HT-29 (cell line): ENCODE measurements around the gene ANKRD65. TPM values are rescaled to one million over a fixed set of nuclear protein-coding genes. Genes with fewer than 3 reads are reported as not detected.
"Not testable (repeated sequence)": the region's sequence is repeated elsewhere in the genome, so short reads cannot be mapped to it uniquely, and the experiment has no call there.

Experiments used
- DNase-seq: peaks from one replicate; pipeline ENCODE4 v3.0.0-alpha.2; 2015; ENCODE audit warnings: low spot score
- total RNA-seq: library from RNA; depleted of rRNA; stranded (reverse); fragments of >200 nt; shearing (Covaris generic); gene quantifications from 2 replicates; pipeline ENCODE4 v1.2.3, GENCODE V29; 2014

ANKRD65 gene
- total RNA-seq, 1 experiment from 2014 or later, result 1.4 TPM

GRCh38 chr1:1397839-1398523 lies 23.1 kb downstream of the ANKRD65 start:
- peak; percentile 49 for DNase-seq

GRCh38 chr1:1395166-1395565 lies 25.9 kb downstream of the ANKRD65 start:
- no peak for DNase-seq

GRCh38 chr1:1394116-1394515 lies 27.0 kb downstream of the ANKRD65 start:
- no peak for DNase-seq

- DNase-seq, result no peak
Observed at GRCh38 chr1:1393428-1393827, 27.6 kb downstream of the ANKRD65 start.

GRCh38 chr1:1393014-1393413 lies 28.1 kb downstream of the ANKRD65 start:
- DNase-seq, result no peak

GRCh38 chr1:1391225-1391624 lies 29.9 kb downstream of the ANKRD65 start:
- DNase-seq, result no peak

GRCh38 chr1:1390675-1391074 lies 30.4 kb downstream of the ANKRD65 start:
- DNase-seq, result no peak

GRCh38 chr1:1388078-1388472 lies 33.0 kb downstream of the ANKRD65 start:
- DNase-seq, result no peak

- no peak for DNase-seq
Observed at GRCh38 chr1:1387098-1388077, 33.7 kb downstream of the ANKRD65 start.

- no peak for DNase-seq
Observed at GRCh38 chr1:1385931-1386330, 35.1 kb downstream of the ANKRD65 start.

- not testable (repeated sequence) for DNase-seq
Observed at GRCh38 chr1:1385339-1385738, 35.7 kb downstream of the ANKRD65 start.

- no peak for DNase-seq
Observed at GRCh38 chr1:1381294-1381693, 39.8 kb downstream of the ANKRD65 start.

GRCh38 chr1:1380860-1381259 lies 40.2 kb downstream of the ANKRD65 start:
- DNase-seq, result no peak

GRCh38 chr1:1377540-1378205 lies 43.4 kb downstream of the ANKRD65 start:
- no peak for DNase-seq

GRCh38 chr1:1376551-1377226 lies 44.4 kb downstream of the ANKRD65 start:
- DNase-seq, result no peak

- DNase-seq, result peak; percentile 98
Observed at GRCh38 chr1:1374929-1375662, 46.0 kb downstream of the ANKRD65 start, which contains the start of gene AURKAIP1. TSS of gene AURKAIP1 (minus strand) at chr1:1375207. CDS start at chr1:1374756, 451 bp downstream.

GRCh38 chr1:1374589-1374928 lies 46.5 kb downstream of the ANKRD65 start:
- DNase-seq, result no peak

- no peak for DNase-seq
Observed at GRCh38 chr1:1373815-1374588, 47.1 kb downstream of the ANKRD65 start.

GRCh38 chr1:1373051-1373814 lies 47.8 kb downstream of the ANKRD65 start:
- DNase-seq, result no peak
